ENCODE measurements around the gene GRID1.

Gene GRID1

GRCh38 chr10:86215046-86215445, 151.5 kb downstream of the GRID1 start:
- DNase-seq (ENCODE audit: low spot score) (no peak), ATAC-seq (ENCODE audit: low read depth) (no peak)
- no peak overlapping the region for H3K27ac ChIP-seq (ENCODE audit: poor library complexity, severe bottlenecking)
- no peak overlapping the region for H3K4me3 ChIP-seq (ENCODE audit: severe bottlenecking)
- H3K36me3 ChIP-seq (ENCODE audit: low read depth): no peaks in the 10 kb centered on the region
- TF ChIP-seq, protein P1, sequence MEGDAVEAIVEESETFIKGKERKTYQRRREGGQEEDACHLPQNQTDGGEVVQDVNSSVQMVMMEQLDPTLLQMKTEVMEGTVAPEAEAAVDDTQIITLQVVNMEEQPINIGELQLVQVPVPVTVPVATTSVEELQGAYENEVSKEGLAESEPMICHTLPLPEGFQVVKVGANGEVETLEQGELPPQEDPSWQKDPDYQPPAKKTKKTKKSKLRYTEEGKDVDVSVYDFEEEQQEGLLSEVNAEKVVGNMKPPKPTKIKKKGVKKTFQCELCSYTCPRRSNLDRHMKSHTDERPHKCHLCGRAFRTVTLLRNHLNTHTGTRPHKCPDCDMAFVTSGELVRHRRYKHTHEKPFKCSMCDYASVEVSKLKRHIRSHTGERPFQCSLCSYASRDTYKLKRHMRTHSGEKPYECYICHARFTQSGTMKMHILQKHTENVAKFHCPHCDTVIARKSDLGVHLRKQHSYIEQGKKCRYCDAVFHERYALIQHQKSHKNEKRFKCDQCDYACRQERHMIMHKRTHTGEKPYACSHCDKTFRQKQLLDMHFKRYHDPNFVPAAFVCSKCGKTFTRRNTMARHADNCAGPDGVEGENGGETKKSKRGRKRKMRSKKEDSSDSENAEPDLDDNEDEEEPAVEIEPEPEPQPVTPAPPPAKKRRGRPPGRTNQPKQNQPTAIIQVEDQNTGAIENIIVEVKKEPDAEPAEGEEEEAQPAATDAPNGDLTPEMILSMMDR (IDR thresholded peaks at IDR 0.05; ENCODE audit: poor library complexity, severe bottlenecking): no peak
- H3K4me1 ChIP-seq (ENCODE audit: insufficient read depth, poor library complexity, severe bottlenecking): no peaks in the 10 kb centered on the region
- H3K9me3 ChIP-seq (ENCODE audit: severe bottlenecking): no peaks in the 10 kb centered on the region
- H3K27me3 ChIP-seq (ENCODE audit: insufficient read depth, poor library complexity, severe bottlenecking): no peaks in the 10 kb centered on the region

DNA sequence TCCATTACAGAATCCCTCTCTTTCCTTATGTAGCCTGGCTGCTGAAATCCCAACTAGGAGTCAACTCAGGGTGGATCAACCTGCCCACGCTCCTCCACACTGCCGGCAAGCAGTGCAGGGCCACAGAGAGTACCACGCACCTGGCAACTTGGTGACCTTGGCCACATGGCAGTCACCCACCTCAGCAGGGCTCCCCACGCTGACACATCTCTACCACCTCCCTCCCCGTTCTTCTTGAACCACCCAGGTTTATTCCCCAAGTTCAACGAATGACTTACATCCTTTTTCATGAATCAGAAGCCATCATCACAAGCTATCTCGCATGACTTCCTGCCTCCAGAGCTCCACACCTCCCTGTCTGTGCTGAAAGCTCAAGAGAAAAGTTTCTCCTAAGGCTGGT, 153.4 kb downstream of the GRID1 start:
- no peaks in the 10 kb centered on the region for H3K36me3 ChIP-seq (ENCODE audit: low read depth)
- ATAC-seq (ENCODE audit: low read depth) (no peak), DNase-seq (ENCODE audit: low spot score) (no peak)
- no peaks in the 10 kb centered on the region for H3K27me3 ChIP-seq (ENCODE audit: insufficient read depth, poor library complexity, severe bottlenecking)
- TF ChIP-seq, protein P1 (IDR thresholded peaks at IDR 0.05; ENCODE audit: poor library complexity, severe bottlenecking): no peak
- H3K9me3 ChIP-seq (ENCODE audit: severe bottlenecking): no peaks in the 10 kb centered on the region
- no peak overlapping the region for H3K4me3 ChIP-seq (ENCODE audit: severe bottlenecking)
- no peaks in the 10 kb centered on the region for H3K4me1 ChIP-seq (ENCODE audit: insufficient read depth, poor library complexity, severe bottlenecking)
- no peak overlapping the region for H3K27ac ChIP-seq (ENCODE audit: poor library complexity, severe bottlenecking)

DNA sequence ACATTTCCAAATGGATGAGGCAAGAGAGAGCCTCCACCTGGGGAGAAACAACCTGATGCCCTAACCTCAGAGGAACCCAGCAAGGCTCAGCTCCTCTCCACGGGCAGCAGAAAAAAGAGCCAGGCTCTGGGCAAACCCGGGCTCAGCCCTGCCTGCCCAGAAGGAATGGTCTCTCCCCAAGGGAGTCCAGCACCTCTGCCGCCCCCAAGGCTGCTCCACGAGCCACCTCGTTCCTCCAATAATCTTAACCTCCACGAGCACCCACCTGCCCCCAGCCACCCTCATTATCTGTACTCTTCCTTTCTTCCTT, 154.2 kb downstream of the GRID1 start:
- no peaks in the 10 kb centered on the region for H3K36me3 ChIP-seq (ENCODE audit: low read depth)
- no peak for DNase-seq (ENCODE audit: low spot score)
- no peaks in the 10 kb centered on the region for H3K9me3 ChIP-seq (ENCODE audit: severe bottlenecking)
- TF ChIP-seq, protein P1 (IDR thresholded peaks at IDR 0.05; ENCODE audit: poor library complexity, severe bottlenecking): no peak
- no peaks in the 10 kb centered on the region for H3K27me3 ChIP-seq (ENCODE audit: insufficient read depth, poor library complexity, severe bottlenecking)
- no peak overlapping the region for H3K4me3 ChIP-seq (ENCODE audit: severe bottlenecking)
- no peak overlapping the region for H3K27ac ChIP-seq (ENCODE audit: poor library complexity, severe bottlenecking)
- no peak for ATAC-seq (ENCODE audit: low read depth)
- H3K4me1 ChIP-seq (ENCODE audit: insufficient read depth, poor library complexity, severe bottlenecking): no peaks in the 10 kb centered on the region

- Histone ChIP-seq H3K27me3 (ENCODE audit: insufficient read depth, poor library complexity, severe bottlenecking) (no peaks in the 10 kb centered on the region), H3K27ac (ENCODE audit: poor library complexity, severe bottlenecking) (no peak overlapping the region), H3K4me1 (ENCODE audit: insufficient read depth, poor library complexity, severe bottlenecking) (no peaks in the 10 kb centered on the region), H3K4me3 (ENCODE audit: severe bottlenecking) (no peak overlapping the region), H3K36me3 (ENCODE audit: low read depth) (no peaks in the 10 kb centered on the region), H3K9me3 (ENCODE audit: severe bottlenecking) (no peaks in the 10 kb centered on the region)
- TF ChIP-seq, protein P1 (IDR thresholded peaks at IDR 0.05; ENCODE audit: poor library complexity, severe bottlenecking): no peak
- ATAC-seq (ENCODE audit: low read depth) (no peak), DNase-seq (ENCODE audit: low spot score) (no peak)
Observed at GRCh38 chr10:86211691-86212390, 154.8 kb downstream of the GRID1 start.

- Histone ChIP-seq H3K4me3 (ENCODE audit: severe bottlenecking) (no peak overlapping the region), H3K9me3 (ENCODE audit: severe bottlenecking) (no peaks in the 10 kb centered on the region), H3K4me1 (ENCODE audit: insufficient read depth, poor library complexity, severe bottlenecking) (no peaks in the 10 kb centered on the region), H3K27me3 (ENCODE audit: insufficient read depth, poor library complexity, severe bottlenecking) (no peaks in the 10 kb centered on the region), H3K36me3 (ENCODE audit: low read depth) (no peaks in the 10 kb centered on the region), H3K27ac (ENCODE audit: poor library complexity, severe bottlenecking) (no peak overlapping the region)
- ATAC-seq (ENCODE audit: low read depth) (no peak), DNase-seq (ENCODE audit: low spot score) (no peak)
- TF ChIP-seq, protein P1 (IDR thresholded peaks at IDR 0.05; ENCODE audit: poor library complexity, severe bottlenecking): no peak
Observed at GRCh38 chr10:86210416-86210815, 156.2 kb downstream of the GRID1 start.
